HUES64 (cell line): ENCODE data around the gene MTMR3.

Source experiments
- H3K27ac ChIP-seq: 2 replicates; pipeline ENCODE4 v1.7.0; 2013; ENCODE audit warnings: low read depth, low read length, inconsistent platforms
- H3K27me3 ChIP-seq: 2 replicates; pipeline ENCODE4 v1.6.1; 2013; ENCODE audit warnings: mild to moderate bottlenecking, low read length; ENCODE audit not compliant: insufficient read depth
- H3K36me3 ChIP-seq: 2 replicates; pipeline ENCODE4 v1.6.1; 2013; ENCODE audit warnings: mild to moderate bottlenecking, low read length; ENCODE audit not compliant: insufficient read depth
- H3K4me1 ChIP-seq: 2 replicates; pipeline ENCODE4 v1.6.1; 2013; ENCODE audit warnings: mild to moderate bottlenecking, low read length, moderate library complexity; ENCODE audit not compliant: insufficient read depth
- H3K4me3 ChIP-seq: 2 replicates; pipeline ENCODE4 v1.5.1; 2013; ENCODE audit warnings: mild to moderate bottlenecking, low read length, moderate library complexity
- H3K9ac ChIP-seq: 2 replicates; pipeline ENCODE4 v1.6.1; 2013; ENCODE audit warnings: mild to moderate bottlenecking, low read depth, low read length
- H3K9me3 ChIP-seq: 2 replicates; pipeline ENCODE4 v1.6.1; 2013; ENCODE audit warnings: low read depth, low read length; ENCODE audit not compliant: insufficient read depth
- WGBS: fragments of 150-250, 120-280 bp; methylation state at CpG from one replicate; pipeline ENCODE4 v1.1.7; 2013; ENCODE audit warnings: missing lambda C conversion rate; 5-methylcytosine and 5-hydroxymethylcytosine counted together

Gene MTMR3

GRCh38 chr22:29890760-29891159 is 7.8 kb downstream of the MTMR3 start:
- 97% methylated on average over 3 of the region's 5 CpGs for WGBS
- no peaks in the 10 kb centered on the region for H3K36me3 ChIP-seq
- no peaks in the 10 kb centered on the region for H3K27me3 ChIP-seq
- H3K4me3 ChIP-seq, result no peak overlapping the region
- no peaks in the 10 kb centered on the region for H3K4me1 ChIP-seq
- no peak overlapping the region for H3K9ac ChIP-seq
- H3K9me3 ChIP-seq, result no peaks in the 10 kb centered on the region
- no peak overlapping the region for H3K27ac ChIP-seq

GRCh38 chr22:29892315-29893156 is 9.6 kb downstream of the MTMR3 start:
- no peak overlapping the region for H3K27ac ChIP-seq
- H3K4me3 ChIP-seq, result no peak overlapping the region
- H3K36me3 ChIP-seq, result no peaks in the 10 kb centered on the region
- 100% methylated on average over 1 of the region's 1 CpG for WGBS
- no peaks in the 10 kb centered on the region for H3K4me1 ChIP-seq
- no peaks in the 10 kb centered on the region for H3K27me3 ChIP-seq
- no peaks in the 10 kb centered on the region for H3K9me3 ChIP-seq
- no peak overlapping the region for H3K9ac ChIP-seq

- Histone ChIP-seq H3K9me3 (no peaks in the 10 kb centered on the region), H3K4me1 (no peaks in the 10 kb centered on the region), H3K27ac (no peak overlapping the region), H3K36me3 (no peaks in the 10 kb centered on the region), H3K9ac (no peak overlapping the region), H3K27me3 (no peaks in the 10 kb centered on the region), H3K4me3 (no peak overlapping the region)
- 92% methylated on average over 1 of the region's 1 CpG for WGBS
Measured at GRCh38 chr22:29901354-29901753, 18.4 kb downstream of the MTMR3 start.

- Histone ChIP-seq H3K9ac (no peak overlapping the region), H3K27me3 (no peaks in the 10 kb centered on the region), H3K4me3 (no peak overlapping the region), H3K27ac (no peak overlapping the region), H3K4me1 (peaks cover 11% of the 10 kb centered on the region), H3K36me3 (no peaks in the 10 kb centered on the region), H3K9me3 (no peaks in the 10 kb centered on the region)
- 92% methylated on average over 5 of the region's 5 CpGs for WGBS
Measured at GRCh38 chr22:29903371-29903770, 20.4 kb downstream of the MTMR3 start.

GRCh38 chr22:29904020-29904419 is 21.0 kb downstream of the MTMR3 start:
- 93% methylated on average over 3 of the region's 3 CpGs for WGBS
- Histone ChIP-seq H3K4me3 (no peak overlapping the region), H3K4me1 (peaks cover 12% of the 10 kb centered on the region)

GRCh38 chr22:29907753-29908515 is 25.0 kb downstream of the MTMR3 start:
- 73% methylated on average over 5 of the region's 5 CpGs for WGBS
- H3K27ac ChIP-seq, result no peak overlapping the region

More at GRCh38 chr22:29904020-29904419, 21.0 kb downstream of the MTMR3 start:
- no peak overlapping the region for H3K9ac ChIP-seq
- H3K9me3 ChIP-seq, result no peaks in the 10 kb centered on the region
- no peaks in the 10 kb centered on the region for H3K27me3 ChIP-seq
- no peak overlapping the region for H3K27ac ChIP-seq
- no peaks in the 10 kb centered on the region for H3K36me3 ChIP-seq

GRCh38 chr22:29912141-29912540 is 29.2 kb downstream of the MTMR3 start:
- H3K27me3 ChIP-seq, result no peaks in the 10 kb centered on the region
- no peak overlapping the region for H3K4me3 ChIP-seq
- H3K36me3 ChIP-seq, result no peaks in the 10 kb centered on the region
- no peak overlapping the region for H3K9ac ChIP-seq
- no peak overlapping the region for H3K27ac ChIP-seq
- peaks cover 52% of the 10 kb centered on the region for H3K4me1 ChIP-seq
- no peaks in the 10 kb centered on the region for H3K9me3 ChIP-seq
- 97% methylated on average over 4 of the region's 4 CpGs for WGBS

More at GRCh38 chr22:29907753-29908515, 25.0 kb downstream of the MTMR3 start:
- Histone ChIP-seq H3K27me3 (no peaks in the 10 kb centered on the region), H3K36me3 (no peaks in the 10 kb centered on the region), H3K9me3 (no peaks in the 10 kb centered on the region), H3K4me3 (no peak overlapping the region), H3K9ac (no peak overlapping the region), H3K4me1 (peaks cover 13% of the 10 kb centered on the region)

- Histone ChIP-seq H3K36me3 (no peaks in the 10 kb centered on the region), H3K9me3 (no peaks in the 10 kb centered on the region), H3K4me1 (peaks cover 53% of the 10 kb centered on the region), H3K27me3 (no peaks in the 10 kb centered on the region), H3K9ac (no peak overlapping the region), H3K27ac (peak overlapping the region; percentile 83; the same call in 1 of the 2 replicates), H3K4me3 (peak overlapping the region; percentile 31; the same call in 1 of the 2 replicates)
- 86% methylated on average over 5 of the region's 5 CpGs for WGBS
Measured at GRCh38 chr22:29912605-29913398, 29.8 kb downstream of the MTMR3 start.

GRCh38 chr22:29914165-29914564 is 31.2 kb downstream of the MTMR3 start:
- H3K9me3 ChIP-seq, result no peaks in the 10 kb centered on the region
- peak overlapping the region; percentile 83 for H3K27ac ChIP-seq
- 5% methylated on average over 1 of the region's 1 CpG for WGBS
- peak overlapping the region; percentile 3; the same call in 1 of the 2 replicates for H3K9ac ChIP-seq
- peaks cover 49% of the 10 kb centered on the region for H3K4me1 ChIP-seq
- peak overlapping the region; percentile 31 for H3K4me3 ChIP-seq
- H3K27me3 ChIP-seq, result no peaks in the 10 kb centered on the region
- no peaks in the 10 kb centered on the region for H3K36me3 ChIP-seq

- H3K4me3 ChIP-seq, result no peak overlapping the region
- 90% methylated on average over 4 of the region's 4 CpGs for WGBS
- no peaks in the 10 kb centered on the region for H3K36me3 ChIP-seq
- H3K9me3 ChIP-seq, result no peaks in the 10 kb centered on the region
- H3K27me3 ChIP-seq, result no peaks in the 10 kb centered on the region
- no peak overlapping the region for H3K9ac ChIP-seq
- H3K27ac ChIP-seq, result no peak overlapping the region; the same call in 1 of the 2 replicates
- H3K4me1 ChIP-seq, result peaks cover 52% of the 10 kb centered on the region
Measured at GRCh38 chr22:29914991-29915533, 32.1 kb downstream of the MTMR3 start.
